RPMI7951 (cell line): ENCODE data around the gene PTPN23. TPM values are rescaled to one million over a fixed set of nuclear protein-coding genes. Genes with fewer than 3 reads are reported as not detected.
"Not testable (repeated sequence)": the region's sequence is repeated elsewhere in the genome, so short reads cannot be mapped to it uniquely, and the experiment has no call there.

Experiments used
- DNase-seq: peaks from one replicate; pipeline ENCODE4 v3.0.0-alpha.2; 2012; ENCODE audit warnings: low read depth
- total RNA-seq: library from RNA; depleted of rRNA; stranded (reverse); fragments of >200 nt; shearing (Covaris generic); gene quantifications from 2 replicates; pipeline ENCODE4 v1.2.3, GENCODE V29; 2014; rRNA removed

PTPN23 gene
- total RNA-seq, 1 experiment from 2014 or later = 5.9 TPM

- DNase-seq = no peak
These were observed 61.2 kb downstream of the PTPN23 start for GRCh38 chr3:47441796-47442551.

GRCh38 chr3:47443611-47443995, 62.8 kb downstream of the PTPN23 start:
- no peak for DNase-seq

GRCh38 chr3:47444103-47444502, 63.3 kb downstream of the PTPN23 start:
- DNase-seq = no peak

GRCh38 chr3:47452453-47453215, 71.8 kb downstream of the PTPN23 start:
- no peak for DNase-seq

- no peak for DNase-seq
These were observed 75.1 kb downstream of the PTPN23 start for GRCh38 chr3:47455806-47456452.

GRCh38 chr3:47456984-47457383, 76.2 kb downstream of the PTPN23 start:
- no peak for DNase-seq

- DNase-seq = not testable (repeated sequence)
These were observed 78.8 kb downstream of the PTPN23 start for GRCh38 chr3:47459534-47460085.

Other genes starting within 250 kb of the PTPN23 start
- 17.5 and 21.1 TPM in 2 replicates for gene SETD2, start 216.9 kb upstream of the PTPN23 start, total RNA-seq
- gene KIF9, start 98.2 kb upstream of the PTPN23 start, total RNA-seq = 20.0 and 22.1 TPM in 2 replicates
- gene KLHL18, start 98.1 kb upstream of the PTPN23 start, total RNA-seq = 24.6 and 27.1 TPM in 2 replicates
- gene SCAP, start 94.9 kb downstream of the PTPN23 start, total RNA-seq = 37.4 and 44.1 TPM in 2 replicates
- gene ELP6, start 132.7 kb downstream of the PTPN23 start, total RNA-seq = 40.4 and 46.2 TPM in 2 replicates
- gene CSPG5, start 197.8 kb downstream of the PTPN23 start, total RNA-seq = 0.48 and 1.9 TPM in 2 replicates